Frontal cortex (tissue), 4 donors: Measurements from ENCODE around the gene FMNL3. TPM values are rescaled to one million over a fixed set of nuclear protein-coding genes. Genes with fewer than 3 reads are reported as not detected.
"Not testable (repeated sequence)": the region's sequence is repeated elsewhere in the genome, so short reads cannot be mapped to it uniquely, and the experiment has no call there.

ENCODE experiments used
- DNase-seq, 2 donors: peaks; one replicate each; pipeline ENCODE4 v3.0.0; 2012; ENCODE audit warnings: low spot score in 2 of 2
- FAIRE-seq: peaks from 2 replicates; lab custom pipeline; 2012; peaks lifted over from hg19 to GRCh38; lab: Jason Lieb, UNC
- total RNA-seq: library from RNA; depleted of rRNA; stranded (reverse); fragments of >200 nt; gene quantifications from one replicate; pipeline ENCODE4 v1.2.3, GENCODE V29; 2014
- donor health status: control.
- donor health status: control.
- donor health status: control.

The FMNL3 gene
- total RNA-seq, 1 donor from 2014 or later: 9.0 TPM

GRCh38 chr12:49619286-49619685 is 87.9 kb downstream of the FMNL3 start:
- DNase-seq: no peak
- FAIRE-seq: no peak

- FAIRE-seq: no peak
Measured at GRCh38 chr12:49618576-49618975, 88.6 kb downstream of the FMNL3 start.

GRCh38 chr12:49616533-49617219 is 90.5 kb downstream of the FMNL3 start:
- FAIRE-seq: no peak
- DNase-seq: no peak

More at GRCh38 chr12:49618576-49618975, 88.6 kb downstream of the FMNL3 start:
- DNase-seq: no peak

- DNase-seq (no peak), FAIRE-seq (no peak)
Measured at GRCh38 chr12:49615725-49616124, 91.5 kb downstream of the FMNL3 start.

GRCh38 chr12:49612210-49612609 is 95.0 kb downstream of the FMNL3 start:
- no peak for FAIRE-seq
- no peak for DNase-seq

GRCh38 chr12:49610785-49611184 is 96.4 kb downstream of the FMNL3 start:
- FAIRE-seq, DNase-seq: not testable (repeated sequence)

- FAIRE-seq: no peak
- no peak for DNase-seq
Measured at GRCh38 chr12:49609875-49610154, 97.4 kb downstream of the FMNL3 start.

GRCh38 chr12:49609059-49609874 is 97.9 kb downstream of the FMNL3 start:
- no peak for DNase-seq

GRCh38 chr12:49605539-49605938 is 101.7 kb downstream of the FMNL3 start, which contains the start of gene FAM186B:
FAM186B (minus strand) TSS chr12:49605639; CDS start chr12:49605477, 162 bp downstream.
- not testable (repeated sequence) for DNase-seq, FAIRE-seq

More at GRCh38 chr12:49609059-49609874, 97.9 kb downstream of the FMNL3 start:
- no peak for FAIRE-seq

- DNase-seq (no peak), FAIRE-seq (no peak)
Measured at GRCh38 chr12:49604856-49605255, 102.3 kb downstream of the FMNL3 start.

- FAIRE-seq (no peak), DNase-seq (no peak)
Measured at GRCh38 chr12:49603721-49604120, 103.5 kb downstream of the FMNL3 start.

- no peak for FAIRE-seq
- DNase-seq: no peak
Measured at GRCh38 chr12:49599961-49600360, 107.2 kb downstream of the FMNL3 start.

GRCh38 chr12:49598527-49598926 is 108.7 kb downstream of the FMNL3 start:
- no peak for FAIRE-seq
- no peak for DNase-seq

- no peak for FAIRE-seq
- no peak for DNase-seq
Measured at GRCh38 chr12:49588721-49589516, 118.3 kb downstream of the FMNL3 start.

- DNase-seq: no peak
- no peak for FAIRE-seq
Measured at GRCh38 chr12:49588281-49588680, 118.9 kb downstream of the FMNL3 start.

GRCh38 chr12:49587174-49587908 is 119.9 kb downstream of the FMNL3 start:
- DNase-seq: no peak
- no peak for FAIRE-seq
